GM21825 (cell line): ENCODE data around the gene CCNA1.

Experiments
- ATAC-seq: cut with Tn5 transposase; IDR thresholded peaks from one replicate; pipeline ENCODE4 v1.9.1; 2021; ENCODE audit warnings: mild to moderate bottlenecking, moderate library complexity; ENCODE audit not compliant: unreplicated experiment

CCNA1 gene

DNA sequence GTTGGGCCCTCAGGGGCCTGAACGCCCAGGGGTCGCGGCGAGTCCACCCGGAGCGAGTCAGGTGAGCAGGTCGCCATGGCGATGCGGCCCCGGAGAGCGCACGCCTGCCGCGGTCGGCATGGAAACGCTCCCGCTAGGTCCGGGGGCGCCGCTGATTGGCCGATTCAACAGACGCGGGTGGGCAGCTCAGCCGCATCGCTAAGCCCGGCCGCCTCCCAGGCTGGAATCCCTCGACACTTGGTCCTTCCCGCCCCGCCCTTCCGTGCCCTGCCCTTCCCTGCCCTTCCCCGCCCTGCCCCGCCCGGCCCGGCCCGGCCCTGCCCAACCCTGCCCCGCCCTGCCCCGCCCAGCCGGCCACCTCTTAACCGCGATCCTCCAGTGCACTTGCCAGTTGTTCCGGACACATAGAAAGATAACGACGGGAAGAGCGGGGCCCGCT lies at the start of gene CCNA1:
Gene CCNA1, plus strand, starts transcription at position 390 of the 439 bp plus-strand sequence. CDS start 562 bp downstream, outside the sequence.
- no peak for ATAC-seq

DNA sequence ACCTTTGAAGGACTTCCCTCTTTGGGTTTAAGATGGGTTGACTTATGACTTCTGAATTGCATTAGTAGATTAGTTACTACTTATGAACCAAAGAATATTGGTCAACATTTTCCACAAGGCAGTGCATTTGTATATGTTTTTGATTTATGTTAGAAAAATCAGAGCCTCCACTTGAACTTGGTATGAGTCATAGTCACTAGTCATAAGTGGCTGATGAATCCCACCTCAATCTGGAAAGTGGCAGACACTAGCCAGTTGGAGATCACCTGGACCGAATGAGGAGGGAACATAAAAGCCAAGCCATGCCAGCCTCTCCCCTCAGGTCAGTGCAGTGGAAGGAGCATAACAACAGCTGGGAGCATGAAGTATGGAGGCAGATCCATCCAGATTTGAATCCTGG lies 46.8 kb upstream of the CCNA1 start:
- ATAC-seq, result no peak

DNA sequence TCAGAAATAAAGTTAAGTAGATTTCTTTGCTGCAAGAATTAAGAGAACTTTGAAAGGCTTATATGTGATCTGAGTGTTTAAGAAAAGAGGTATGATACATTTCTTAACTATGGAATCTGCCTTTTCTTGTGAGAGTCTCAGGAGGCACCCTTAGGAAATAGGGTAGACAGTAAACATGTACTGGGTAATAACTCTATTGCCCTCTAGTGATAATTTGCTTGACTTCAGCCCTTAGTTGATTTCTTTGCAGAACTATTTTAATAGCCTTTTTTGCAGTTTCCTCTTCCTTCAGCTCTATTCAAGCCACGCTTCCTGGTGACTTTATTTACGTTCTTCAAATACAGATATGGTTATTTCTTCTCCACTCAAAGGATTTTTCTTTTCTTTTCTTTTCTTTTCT lies 37.0 kb upstream of the CCNA1 start:
- no peak for ATAC-seq

DNA sequence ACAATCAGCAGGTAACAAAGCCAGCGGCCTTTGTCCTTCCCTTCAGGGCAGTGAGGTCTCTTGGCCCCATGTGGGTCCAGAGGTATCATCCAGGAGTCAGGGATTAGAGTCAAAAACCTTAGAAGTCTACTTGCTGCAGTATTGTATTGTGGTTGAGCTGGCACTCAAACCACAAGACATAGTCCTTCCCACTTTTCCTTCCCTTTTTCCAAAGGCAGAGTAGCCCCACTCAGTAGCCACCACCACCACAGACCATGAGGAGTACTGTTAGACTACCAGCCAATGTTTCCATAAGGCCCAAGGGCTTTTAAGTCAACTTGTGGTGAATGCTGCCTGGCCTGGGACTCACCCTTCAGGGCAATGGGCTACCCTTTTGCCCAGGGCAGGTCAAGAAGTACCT lies 27.1 kb upstream of the CCNA1 start:
- ATAC-seq, result no peak

DNA sequence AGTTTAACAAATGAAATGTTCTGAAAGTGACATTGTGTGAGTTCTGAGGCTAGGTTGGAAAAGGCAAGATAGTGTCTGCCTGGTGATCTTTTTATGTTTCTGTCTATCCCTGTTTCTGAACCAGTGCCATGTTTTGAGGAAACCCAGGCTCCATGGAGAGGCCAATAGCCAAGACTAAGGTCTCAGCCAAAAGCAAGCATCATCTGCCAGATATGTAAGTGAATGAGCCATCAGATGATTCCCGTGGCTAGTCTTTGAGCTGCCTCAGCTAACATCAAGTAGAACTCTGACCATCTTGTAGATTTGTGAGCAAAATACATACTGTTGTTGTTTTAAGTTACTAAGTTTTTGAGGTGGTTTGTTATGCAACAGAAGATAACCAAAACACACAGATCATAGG lies 19.6 kb upstream of the CCNA1 start:
- ATAC-seq, result no peak

DNA sequence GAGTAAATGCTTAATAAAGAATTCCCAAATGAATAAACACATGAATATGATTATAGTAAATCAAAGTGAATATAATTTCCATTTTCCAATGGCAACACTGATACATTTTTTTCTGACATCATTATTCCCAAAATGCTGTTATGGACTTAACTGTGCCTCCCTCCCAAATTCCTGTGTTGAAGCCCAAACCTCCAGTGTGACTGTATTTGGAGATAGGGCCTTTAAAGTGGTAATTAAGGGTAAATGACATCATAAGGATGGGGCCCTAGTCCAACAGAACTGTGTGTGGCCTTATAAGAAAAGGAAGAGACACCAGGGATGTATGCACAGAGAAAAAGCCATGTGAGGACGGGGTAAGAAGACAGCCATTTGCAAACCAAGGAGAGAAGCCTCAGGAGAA lies 19.1 kb upstream of the CCNA1 start:
- ATAC-seq, result no peak

DNA sequence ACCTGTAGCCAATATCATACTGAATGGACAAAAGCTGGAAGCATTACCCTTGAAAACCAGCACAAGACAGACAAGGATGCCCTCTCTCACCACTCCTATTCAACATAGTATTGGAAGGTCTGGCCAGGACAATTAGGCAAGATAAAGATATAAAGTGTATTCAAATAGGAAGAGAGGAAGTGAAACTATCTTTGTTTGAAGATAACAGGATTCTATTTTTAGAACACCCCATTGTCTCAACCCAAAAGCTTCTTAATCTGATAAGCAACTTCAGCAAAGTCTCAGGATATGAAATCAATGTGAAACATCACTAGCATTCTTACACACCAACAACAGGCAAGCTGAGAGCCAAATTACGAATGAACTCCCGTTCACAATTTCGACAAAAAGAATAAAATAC lies 17.8 kb upstream of the CCNA1 start:
- no peak for ATAC-seq

DNA sequence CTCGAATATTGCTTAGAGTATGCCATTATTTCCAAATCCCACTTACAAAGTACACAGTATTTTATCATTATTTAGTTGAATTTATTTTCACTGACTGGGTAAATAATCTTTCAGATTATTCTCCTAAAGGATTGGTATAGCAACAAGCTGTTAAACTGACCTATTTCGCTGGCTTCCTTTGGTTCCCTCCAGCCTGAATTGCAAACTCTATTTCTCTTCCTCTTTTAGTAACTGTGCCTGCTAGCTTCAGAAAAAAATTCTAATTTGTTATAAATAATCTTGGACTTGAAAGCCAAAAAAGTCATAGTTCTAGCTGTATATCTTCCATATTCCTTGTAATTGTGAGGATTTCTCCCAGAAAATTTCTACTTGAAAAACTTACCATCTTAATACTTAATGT lies 15.0 kb upstream of the CCNA1 start:
- no peak for ATAC-seq

DNA sequence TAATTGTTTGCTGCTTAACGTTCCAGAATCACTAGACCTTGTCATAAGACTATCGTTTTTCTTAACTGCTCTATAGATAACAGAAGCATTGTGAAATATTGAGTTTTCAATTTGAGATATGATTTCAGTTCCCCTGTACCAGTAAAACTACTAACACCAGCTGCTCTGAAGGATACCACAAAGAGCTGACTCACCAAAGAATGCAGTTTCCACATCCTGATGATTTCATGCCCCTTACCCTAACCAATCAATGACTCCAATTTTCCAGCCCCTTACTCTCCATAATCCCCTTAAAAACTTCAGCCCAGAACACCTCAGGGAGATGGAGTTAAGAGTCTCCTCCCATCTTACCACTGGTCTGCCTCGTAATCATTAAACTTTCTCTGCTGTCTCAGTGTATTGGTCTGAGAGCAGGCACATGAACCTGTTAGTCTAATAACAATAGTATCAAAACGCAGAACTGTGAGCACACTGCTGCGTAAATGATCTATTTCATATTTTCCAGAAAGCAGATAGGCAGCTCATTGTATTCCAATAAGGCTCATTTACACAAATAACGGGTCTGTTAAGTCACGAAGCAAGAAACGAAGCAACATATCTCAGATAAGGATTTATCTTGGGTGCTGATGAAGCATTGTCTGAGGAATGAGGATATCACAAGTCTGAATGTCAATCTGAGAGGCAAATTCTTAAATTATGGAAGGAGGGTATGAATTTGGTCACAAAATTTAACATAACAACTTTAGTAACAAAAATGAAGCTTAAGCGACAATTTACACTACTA lies 14.1 kb upstream of the CCNA1 start:
- ATAC-seq, result peak; percentile 80

DNA sequence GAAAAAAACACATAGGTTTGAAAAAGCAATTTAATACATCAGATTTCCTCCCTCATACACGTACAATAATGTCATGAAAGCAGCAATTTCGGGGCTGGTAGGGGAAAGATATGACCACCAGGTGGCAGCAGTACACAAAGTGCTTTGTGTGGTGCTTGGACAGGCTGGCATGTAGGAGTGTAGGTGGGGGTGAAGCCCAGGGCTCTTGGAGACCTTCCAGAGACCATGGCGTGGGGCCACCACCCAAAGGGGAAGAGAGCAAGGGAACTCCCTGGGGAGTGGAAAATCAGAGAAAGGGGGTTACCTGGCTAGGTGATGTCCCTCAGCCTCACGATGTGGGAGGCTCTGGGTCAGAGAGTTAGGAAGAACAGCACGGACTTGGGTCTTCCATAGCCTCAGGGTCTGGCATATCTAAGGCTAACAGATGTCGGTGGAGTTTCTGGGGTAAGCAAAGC lies 11.8 kb upstream of the CCNA1 start:
- ATAC-seq, result peak; percentile 80

DNA sequence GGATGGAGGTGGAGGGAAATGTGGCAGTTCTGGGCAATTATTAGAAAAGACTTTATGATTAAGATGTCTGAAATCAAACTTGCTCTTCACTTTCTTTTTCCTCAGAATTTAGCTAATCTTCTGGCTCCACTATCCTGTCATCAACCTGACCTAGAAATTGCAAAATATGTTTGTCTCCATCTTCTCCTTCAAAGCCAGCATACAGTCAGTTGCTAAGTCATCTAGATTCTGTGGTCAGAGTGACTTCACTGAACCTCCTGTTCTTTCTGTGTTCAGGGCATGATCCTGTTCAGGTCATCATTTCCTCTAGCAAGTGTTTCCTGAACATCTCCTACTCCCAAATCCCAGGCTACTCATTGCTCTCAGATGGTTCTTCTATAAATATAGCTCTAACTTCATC lies 10.8 kb upstream of the CCNA1 start:
- no peak for ATAC-seq

DNA sequence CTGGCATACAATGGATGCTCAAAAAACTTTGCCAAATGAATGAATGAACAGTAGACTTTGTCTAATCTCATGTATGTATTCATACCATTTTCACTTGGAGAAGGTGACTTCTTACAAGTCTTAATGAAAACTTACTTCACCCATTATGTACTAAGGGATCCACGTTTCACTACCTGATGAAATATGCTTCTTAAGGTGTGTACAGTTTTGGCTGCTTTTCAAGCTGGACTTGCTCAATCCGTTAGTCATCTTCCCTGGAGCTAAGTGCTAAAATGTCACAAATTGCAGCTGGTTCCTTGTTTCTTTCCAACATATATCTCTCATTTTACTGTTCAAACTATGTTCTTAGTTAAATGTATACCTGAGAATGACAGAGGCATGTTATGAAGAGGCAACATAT lies 4.2 kb upstream of the CCNA1 start:
- no peak for ATAC-seq

DNA sequence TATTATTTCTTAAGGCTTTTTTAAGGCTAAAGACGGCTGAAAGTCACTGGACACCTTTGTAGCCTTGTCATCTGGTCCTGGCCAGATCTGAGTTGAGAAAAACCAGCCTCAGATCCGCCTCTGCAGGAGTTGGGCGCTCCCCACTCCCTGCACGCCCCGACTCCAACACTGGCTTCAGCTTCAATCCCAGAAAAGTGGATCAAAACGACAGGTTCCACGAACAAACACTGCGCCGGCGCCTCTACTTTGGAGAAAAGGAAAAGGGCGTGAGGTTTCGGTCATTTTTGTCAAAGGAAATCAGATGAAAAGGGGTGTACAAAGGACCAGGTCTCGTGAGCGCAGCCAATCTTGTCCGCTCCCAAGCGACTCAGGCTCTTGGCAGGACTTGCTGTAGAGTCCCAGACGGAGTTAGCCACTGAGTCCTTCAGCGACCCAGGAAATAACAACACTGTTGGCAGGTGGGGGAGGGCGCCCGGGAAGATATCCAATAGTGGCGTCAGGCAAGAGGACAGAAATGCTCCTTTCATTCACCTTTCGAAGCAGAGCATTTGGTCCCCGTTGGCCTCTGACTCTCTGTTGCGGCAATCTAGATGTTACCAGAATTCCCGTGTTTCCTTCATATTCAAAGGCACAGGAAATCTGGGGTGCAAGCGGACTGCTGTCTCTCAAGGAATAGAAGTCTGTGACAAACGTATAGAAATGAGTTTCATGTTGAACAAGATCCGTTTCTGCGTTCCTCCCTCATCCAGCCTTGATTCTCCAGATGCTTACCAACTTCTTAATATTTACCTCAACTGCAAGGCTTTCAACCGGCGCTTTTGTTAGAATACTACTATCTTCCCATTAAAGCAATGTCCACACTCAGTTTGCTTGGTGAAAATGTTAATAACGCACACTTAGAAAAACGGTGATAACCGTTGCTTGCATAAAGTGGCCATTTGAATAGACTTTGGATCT lies 1.8 kb upstream of the CCNA1 start:
- ATAC-seq, result no peak

DNA sequence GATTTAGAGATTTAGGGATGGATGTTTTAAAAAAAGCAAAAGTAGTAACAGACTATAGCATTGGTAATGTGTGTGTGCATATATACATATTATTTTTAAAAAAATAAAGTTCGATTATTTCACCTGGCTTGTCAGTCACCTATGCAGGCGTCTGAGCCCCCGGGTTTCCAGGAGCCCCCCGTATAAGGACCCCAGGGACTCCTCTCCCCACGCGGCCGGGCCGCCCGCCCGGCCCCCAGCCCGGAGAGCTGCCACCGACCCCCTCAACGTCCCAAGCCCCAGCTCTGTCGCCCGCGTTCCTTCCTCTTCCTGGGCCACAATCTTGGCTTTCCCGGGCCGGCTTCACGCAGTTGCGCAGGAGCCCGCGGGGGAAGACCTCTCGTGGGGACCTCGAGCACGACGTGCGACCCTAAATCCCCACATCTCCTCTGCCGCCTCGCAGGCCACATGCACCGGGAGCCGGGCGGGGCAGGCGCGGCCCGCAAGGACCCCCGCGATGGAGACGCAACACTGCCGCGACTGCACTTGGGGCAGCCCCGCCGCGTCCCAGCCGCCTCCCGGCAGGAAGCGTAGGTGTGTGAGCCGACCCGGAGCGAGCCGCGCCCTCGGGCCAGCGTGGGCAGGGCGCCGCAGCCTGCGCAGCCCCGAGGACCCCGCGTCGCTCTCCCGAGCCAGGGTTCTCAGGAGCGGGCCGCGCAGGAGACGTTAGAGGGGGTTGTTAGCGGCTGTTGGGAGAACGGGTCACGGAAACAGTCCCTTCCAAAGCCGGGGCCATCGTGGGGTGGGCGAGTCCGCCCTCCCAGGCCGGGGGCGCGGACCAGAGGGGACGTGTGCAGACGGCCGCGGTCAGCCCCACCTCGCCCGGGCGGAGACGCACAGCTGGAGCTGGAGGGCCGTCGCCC lies 840 bp upstream of the CCNA1 start:
- ATAC-seq, result no peak

DNA sequence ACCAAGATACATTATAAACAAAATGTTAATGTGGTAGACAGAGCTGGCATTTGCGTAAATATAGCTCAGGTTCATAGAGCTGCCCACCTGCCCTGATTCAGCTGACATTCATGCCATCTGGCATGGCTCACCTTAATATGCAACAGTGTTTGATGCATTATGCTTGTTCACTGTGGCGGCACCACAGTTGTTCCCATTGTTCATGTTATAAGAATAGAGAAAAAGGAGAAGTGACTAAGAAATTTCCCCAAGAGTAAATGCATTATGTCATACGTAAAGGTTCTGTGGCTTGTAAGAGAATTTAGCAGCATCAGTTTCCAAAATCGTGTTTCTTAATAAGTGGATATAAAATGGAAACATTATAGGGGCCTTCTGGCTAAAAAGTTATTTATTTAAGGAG lies 4.5 kb downstream of the CCNA1 start:
- ATAC-seq, result no peak

DNA sequence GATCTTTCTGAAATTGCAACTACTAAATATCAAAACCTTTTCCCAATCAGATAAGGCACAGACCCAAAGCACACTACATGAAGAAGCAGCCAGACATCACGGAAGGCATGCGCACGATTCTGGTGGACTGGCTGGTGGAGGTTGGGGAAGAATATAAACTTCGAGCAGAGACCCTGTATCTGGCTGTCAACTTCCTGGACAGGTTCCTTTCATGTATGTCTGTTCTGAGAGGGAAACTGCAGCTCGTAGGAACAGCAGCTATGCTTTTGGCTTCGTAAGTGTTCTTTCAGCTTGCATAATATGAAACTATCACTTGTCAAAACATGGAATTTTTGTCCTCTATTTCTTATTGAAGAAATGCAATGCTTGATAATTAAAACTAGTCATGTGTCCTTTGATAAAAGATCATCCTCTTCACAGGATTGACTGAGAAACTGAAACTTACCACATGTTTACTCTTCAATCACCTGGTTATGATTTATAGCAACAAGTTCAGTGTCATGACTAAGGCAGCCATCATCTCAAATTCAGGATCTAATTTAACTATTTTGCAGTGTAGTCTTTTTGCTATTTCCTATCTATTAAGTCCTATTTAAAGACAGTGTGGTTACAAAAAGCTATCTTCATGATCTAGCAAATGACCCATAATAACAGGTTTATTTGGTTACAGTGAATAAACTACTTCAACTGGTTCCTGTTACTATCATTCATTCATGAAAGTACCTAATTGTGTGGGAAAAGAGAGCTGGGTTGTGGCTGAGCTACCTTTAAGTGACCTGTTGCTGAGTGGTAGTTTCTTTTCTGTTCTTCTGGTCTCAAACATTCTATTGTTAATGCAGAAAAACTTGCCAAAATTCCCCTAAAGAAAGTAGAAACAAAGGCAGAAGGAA lies 6.5 kb downstream of the CCNA1 start:
- ATAC-seq, result no peak

DNA sequence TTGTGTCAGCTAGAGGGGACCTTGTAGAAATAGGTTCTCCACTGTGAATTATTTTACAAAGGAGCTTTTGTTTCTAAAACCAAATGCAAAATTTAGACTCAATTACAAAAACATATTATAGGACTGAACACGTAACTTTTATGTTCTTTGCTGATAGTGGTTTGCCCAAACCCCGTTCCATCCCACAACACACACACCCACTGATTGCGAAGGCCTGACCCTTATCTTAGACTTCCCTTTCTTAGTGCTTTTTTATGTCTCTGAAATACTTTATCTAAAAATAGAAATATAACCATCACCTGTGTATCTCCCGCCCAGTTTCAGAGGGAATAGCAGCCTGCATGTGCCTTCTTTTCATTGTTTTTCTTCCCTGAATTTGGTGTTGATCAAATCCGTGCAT lies 13.0 kb downstream of the CCNA1 start:
- no peak for ATAC-seq

DNA sequence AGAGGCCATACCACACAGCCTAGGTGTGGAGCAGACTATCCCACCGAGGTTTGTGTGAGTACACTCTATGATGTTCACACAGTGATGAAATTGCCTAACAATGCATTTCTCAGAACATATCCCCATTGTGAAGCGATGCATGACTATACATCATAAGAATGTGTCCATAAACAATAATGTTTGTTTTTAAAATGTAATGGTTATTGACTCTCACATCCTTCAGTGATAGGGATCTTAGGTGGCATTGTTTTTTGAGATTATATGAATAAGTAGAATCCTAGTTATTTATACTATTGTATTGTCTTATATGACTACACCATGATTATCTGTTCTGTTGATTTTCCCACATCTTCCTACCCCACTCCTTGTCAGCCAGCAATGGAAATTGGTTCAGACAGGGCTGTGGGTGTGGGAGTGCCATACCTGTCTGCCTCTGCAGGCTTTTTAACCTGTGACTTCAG lies 13.6 kb downstream of the CCNA1 start:
- no peak for ATAC-seq

DNA sequence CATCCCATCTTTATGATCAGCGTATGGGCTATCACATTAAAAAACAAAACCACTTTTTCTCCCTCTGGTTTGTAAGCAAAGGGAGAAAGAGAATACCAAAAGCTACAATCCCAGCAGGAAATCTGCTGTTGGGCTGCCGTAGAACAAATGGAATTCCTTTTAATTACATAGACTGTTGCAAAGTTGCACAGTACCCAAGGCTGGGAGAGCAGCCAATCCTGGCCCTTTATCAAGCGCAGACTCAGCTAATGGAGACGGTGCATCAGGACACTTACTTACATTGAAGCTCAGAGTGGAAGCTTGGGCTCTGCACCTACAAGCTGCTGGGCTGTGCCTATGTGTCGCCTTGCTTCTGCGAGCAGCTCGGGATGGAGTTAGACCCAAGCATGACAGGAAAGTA lies 15.2 kb downstream of the CCNA1 start:
- ATAC-seq, result no peak

DNA sequence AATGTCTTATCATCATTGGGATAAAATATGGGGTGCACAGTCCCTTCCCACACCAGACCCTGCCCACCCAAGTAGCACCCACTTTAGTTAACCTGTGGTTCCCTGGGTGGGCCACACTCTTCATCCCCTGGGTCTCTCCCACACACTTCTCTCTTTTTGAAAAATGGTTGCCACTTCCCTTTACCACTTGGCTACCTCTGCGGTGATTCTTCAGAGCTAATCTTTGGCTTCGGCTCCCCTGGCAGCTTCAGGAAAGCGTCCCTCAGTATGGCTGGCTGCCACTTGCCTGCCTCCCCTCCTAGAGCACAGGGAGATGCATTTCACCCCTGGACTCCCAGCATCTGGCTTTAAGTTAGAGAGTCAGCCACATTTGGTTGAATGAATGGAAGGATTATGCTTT lies 18.2 kb downstream of the CCNA1 start:
- no peak for ATAC-seq
